A549 (cell line): ENCODE measurements around the gene SYT2.

Experiments used
- EHMT2 ChIP-seq: fragments of 200-600 bp; sonication (generic); IDR thresholded peaks from 2 replicates; pipeline ENCODE4 v1.6.1; 2016; ENCODE audit warnings: antibody characterized with exemption, low read depth, mild to moderate bottlenecking, moderate library complexity
- TF ChIP-seq, protein P1 (sequence below): fragments of >200 bp; sonication (Bioruptor Twin); formaldehyde crosslinking; IDR thresholded peaks from 3 replicates; pipeline ENCODE4 v1.5.1; 2016
- TF ChIP-seq, protein P2 (sequence below): fragments of >200 bp; sonication (Bioruptor Twin); formaldehyde crosslinking; IDR thresholded peaks from 3 replicates; pipeline ENCODE4 v1.6.1; 2016

DNA sequence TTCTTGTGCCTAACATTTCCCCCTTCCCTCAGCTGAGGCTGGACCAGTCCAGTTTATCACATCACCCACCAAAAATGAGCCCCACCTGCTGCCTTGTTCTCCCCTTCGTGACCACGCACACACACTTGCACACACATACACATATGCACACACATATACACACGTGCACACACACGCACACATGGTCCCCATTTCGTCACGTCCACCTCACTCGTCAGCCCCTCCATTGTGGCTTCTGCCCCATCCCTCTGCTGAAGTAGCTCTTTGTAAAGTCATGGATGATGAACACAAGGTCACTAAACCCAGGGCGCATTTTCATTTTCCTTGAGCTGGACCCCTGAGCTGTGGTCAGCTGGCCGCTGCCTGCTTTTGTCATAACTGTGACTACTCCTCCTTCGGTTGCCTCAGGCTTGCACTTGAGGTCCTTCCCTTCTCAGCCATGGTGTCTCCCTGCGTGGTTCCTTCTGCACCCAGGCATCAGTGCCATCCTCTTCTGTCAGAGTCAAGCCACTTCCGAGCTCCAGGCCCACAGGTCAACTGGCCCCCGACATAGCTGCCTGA is 93.8 kb downstream of the SYT2 start:
- TF ChIP-seq, protein P1, sequence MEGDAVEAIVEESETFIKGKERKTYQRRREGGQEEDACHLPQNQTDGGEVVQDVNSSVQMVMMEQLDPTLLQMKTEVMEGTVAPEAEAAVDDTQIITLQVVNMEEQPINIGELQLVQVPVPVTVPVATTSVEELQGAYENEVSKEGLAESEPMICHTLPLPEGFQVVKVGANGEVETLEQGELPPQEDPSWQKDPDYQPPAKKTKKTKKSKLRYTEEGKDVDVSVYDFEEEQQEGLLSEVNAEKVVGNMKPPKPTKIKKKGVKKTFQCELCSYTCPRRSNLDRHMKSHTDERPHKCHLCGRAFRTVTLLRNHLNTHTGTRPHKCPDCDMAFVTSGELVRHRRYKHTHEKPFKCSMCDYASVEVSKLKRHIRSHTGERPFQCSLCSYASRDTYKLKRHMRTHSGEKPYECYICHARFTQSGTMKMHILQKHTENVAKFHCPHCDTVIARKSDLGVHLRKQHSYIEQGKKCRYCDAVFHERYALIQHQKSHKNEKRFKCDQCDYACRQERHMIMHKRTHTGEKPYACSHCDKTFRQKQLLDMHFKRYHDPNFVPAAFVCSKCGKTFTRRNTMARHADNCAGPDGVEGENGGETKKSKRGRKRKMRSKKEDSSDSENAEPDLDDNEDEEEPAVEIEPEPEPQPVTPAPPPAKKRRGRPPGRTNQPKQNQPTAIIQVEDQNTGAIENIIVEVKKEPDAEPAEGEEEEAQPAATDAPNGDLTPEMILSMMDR, result no peak
- TF ChIP-seq EHMT2, result no peak
- TF ChIP-seq, protein P2, sequence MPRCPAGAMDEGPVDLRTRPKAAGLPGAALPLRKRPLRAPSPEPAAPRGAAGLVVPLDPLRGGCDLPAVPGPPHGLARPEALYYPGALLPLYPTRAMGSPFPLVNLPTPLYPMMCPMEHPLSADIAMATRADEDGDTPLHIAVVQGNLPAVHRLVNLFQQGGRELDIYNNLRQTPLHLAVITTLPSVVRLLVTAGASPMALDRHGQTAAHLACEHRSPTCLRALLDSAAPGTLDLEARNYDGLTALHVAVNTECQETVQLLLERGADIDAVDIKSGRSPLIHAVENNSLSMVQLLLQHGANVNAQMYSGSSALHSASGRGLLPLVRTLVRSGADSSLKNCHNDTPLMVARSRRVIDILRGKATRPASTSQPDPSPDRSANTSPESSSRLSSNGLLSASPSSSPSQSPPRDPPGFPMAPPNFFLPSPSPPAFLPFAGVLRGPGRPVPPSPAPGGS, result no peak
